ENCODE results near the gene TMEM218.

DNA sequence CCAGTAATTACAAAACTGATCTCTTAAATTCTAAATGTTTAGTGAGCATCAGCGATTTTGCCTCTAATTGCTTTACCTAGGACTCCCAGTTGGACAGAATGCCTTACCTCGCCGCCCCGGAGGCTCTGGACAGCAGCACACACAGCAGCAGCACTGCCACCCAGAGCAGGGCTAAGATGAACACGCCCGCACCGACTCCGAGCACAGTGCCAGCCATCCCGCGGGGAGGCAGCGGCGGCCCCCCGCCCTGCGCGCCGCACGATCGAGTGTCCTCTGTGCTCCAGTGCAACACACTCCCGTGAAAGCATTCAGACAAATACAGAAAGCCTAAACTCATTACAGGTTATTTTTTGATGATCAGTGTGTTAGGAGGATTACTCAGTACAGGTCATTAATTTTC lies 9.4 kb downstream of the TMEM218 start:
- no peak for TF ChIP-seq EZH2 (IDR thresholded peaks at IDR 0.05; ENCODE audit: insufficient read depth, poor library complexity, severe bottlenecking)
- no peak for TF ChIP-seq EZH2phosphoT487 (IDR thresholded peaks at IDR 0.05; ENCODE audit: insufficient read depth, low read depth)

All from GM23248 (cell line).